HG03280 (cell line): ENCODE data around the gene PHKG2.

Experiments
- ATAC-seq: cut with Tn5 transposase; IDR thresholded peaks from one replicate; pipeline ENCODE4 v1.9.1; 2021; ENCODE audit warnings: mild to moderate bottlenecking, moderate library complexity; ENCODE audit not compliant: unreplicated experiment

Gene PHKG2

GRCh38 chr16:30793508-30794069 lies 45.4 kb downstream of the PHKG2 start:
- ATAC-seq: no peak

- ATAC-seq: no peak
These were observed 46.4 kb downstream of the PHKG2 start for GRCh38 chr16:30794634-30795033.

GRCh38 chr16:30797670-30798309 lies 49.6 kb downstream of the PHKG2 start:
- ATAC-seq: no peak
